ENCODE results near the gene HLF. TPM values are rescaled to one million over a fixed set of nuclear protein-coding genes. Genes with fewer than 3 reads are reported as not detected.

The HLF gene
- total RNA-seq, 1 donor from 2014 or later, result 0.69 TPM

- TF ChIP-seq CTCF (IDR thresholded peaks at IDR 0.05), result no peak
- Mint-ChIP-seq H3K4me1 (no peaks in the 10 kb centered on the region), H3K36me3 (ENCODE audit: low read depth) (no peaks in the 10 kb centered on the region), H3K27ac (no peak overlapping the region), H3K9me3 (no peaks in the 10 kb centered on the region), H3K4me3 (no peak overlapping the region), H3K27me3 (peaks cover 17% of the 10 kb centered on the region)
- ChIA-PET CTCF (interaction anchor here (2.3 kb wide), 1 partner anchor 11 kb away, joined by 9 read pairs; no protein-coding TSS in a partner anchor), POLR2A (no interaction called here)
- ATAC-seq (ENCODE audit: low read depth) (no peak), DNase-seq (no peak)
- intact Hi-C loops (cut with micrococcal nuclease), result no loop called here
Measured at GRCh38 chr17:55283256-55283965, 18.7 kb downstream of the HLF start.

- no peak for TF ChIP-seq CTCF (IDR thresholded peaks at IDR 0.05)
- ChIA-PET CTCF (interaction anchor here (2.3 kb wide), 1 partner anchor 10 kb away, joined by 9 read pairs; no protein-coding TSS in a partner anchor), POLR2A (no interaction called here)
- DNase-seq, result no peak
- ATAC-seq (ENCODE audit: low read depth), result no peak
- intact Hi-C loops (cut with micrococcal nuclease), result no loop called here
- Mint-ChIP-seq H3K27me3 (peaks cover 17% of the 10 kb centered on the region), H3K4me3 (no peak overlapping the region), H3K27ac (no peak overlapping the region), H3K4me1 (no peaks in the 10 kb centered on the region), H3K9me3 (no peaks in the 10 kb centered on the region), H3K36me3 (ENCODE audit: low read depth) (no peaks in the 10 kb centered on the region)
Measured at GRCh38 chr17:55284001-55284884, 19.5 kb downstream of the HLF start.

GRCh38 chr17:55284944-55285339 lies 20.2 kb downstream of the HLF start:
- Mint-ChIP-seq H3K27me3 (peaks cover 17% of the 10 kb centered on the region), H3K4me1 (no peaks in the 10 kb centered on the region), H3K4me3 (no peak overlapping the region), H3K36me3 (ENCODE audit: low read depth) (no peaks in the 10 kb centered on the region), H3K9me3 (no peaks in the 10 kb centered on the region), H3K27ac (no peak overlapping the region)
- no peak for TF ChIP-seq CTCF (IDR thresholded peaks at IDR 0.05)
- no peak for ATAC-seq (ENCODE audit: low read depth)
- intact Hi-C loops (cut with micrococcal nuclease), result no loop called here
- ChIA-PET POLR2A (no interaction called here), CTCF (interaction anchor here (2.3 kb wide), 1 partner anchor 9 kb away, joined by 9 read pairs; no protein-coding TSS in a partner anchor)
- no peak for DNase-seq

- CTCF ChIA-PET, result interaction anchor here (1.0 to 2.3 kb wide), 2 partner anchors 8 to 293 kb away, joined by 4 to 9 read pairs; no protein-coding TSS in a partner anchor
- POLR2A ChIA-PET, result no interaction called here
- ATAC-seq (ENCODE audit: low read depth), result no peak
- no peak for DNase-seq
- H3K9me3 Mint-ChIP-seq, result no peaks in the 10 kb centered on the region
- no peak overlapping the region for H3K4me3 Mint-ChIP-seq
- no peaks in the 10 kb centered on the region for H3K4me1 Mint-ChIP-seq
- intact Hi-C loops (cut with micrococcal nuclease), result no loop called here
- no peak overlapping the region for H3K27ac Mint-ChIP-seq
- no peaks in the 10 kb centered on the region for H3K36me3 Mint-ChIP-seq (ENCODE audit: low read depth)
- H3K27me3 Mint-ChIP-seq, result peaks cover 17% of the 10 kb centered on the region
- no peak for TF ChIP-seq CTCF (IDR thresholded peaks at IDR 0.05)
Measured at GRCh38 chr17:55285340-55286301, 20.9 kb downstream of the HLF start.
